DOHH2 (cell line): ENCODE measurements around the gene PRKAR1B.
"Not testable (repeated sequence)": the region's sequence is repeated elsewhere in the genome, so short reads cannot be mapped to it uniquely, and the experiment has no call there.

Source experiments
- H3F3A ChIP-seq: fragments of 200-600 bp; sonication (generic), shearing (Covaris generic); 2 replicates; pipeline ENCODE4 v1.6.0; 2016; ENCODE audit warnings: antibody characterized with exemption, mild to moderate bottlenecking; ENCODE audit not compliant: control insufficient read depth, insufficient read depth
- H3K27ac ChIP-seq: fragments of 200-600 bp; sonication (generic); 2 replicates; pipeline ENCODE4 v1.5.1; 2014; ENCODE audit warnings: low read depth, mild to moderate bottlenecking, low read length, moderate library complexity
- H3K27me3 ChIP-seq: fragments of 200-600 bp; sonication (generic); 2 replicates; pipeline ENCODE4 v1.6.1; 2014; ENCODE audit warnings: mild to moderate bottlenecking, low read length, mixed read lengths; ENCODE audit not compliant: control insufficient read depth
- H3K36me3 ChIP-seq: fragments of 200-600 bp; sonication (generic); 2 replicates; pipeline ENCODE4 v1.6.1; 2014; ENCODE audit warnings: mild to moderate bottlenecking, low read length, moderate library complexity, mixed read lengths; ENCODE audit not compliant: control insufficient read depth
- H3K4me1 ChIP-seq: fragments of 200-600 bp; sonication (generic); 2 replicates; pipeline ENCODE4 v1.6.1; 2014; ENCODE audit warnings: mild to moderate bottlenecking, low read length, mixed read lengths; ENCODE audit not compliant: control insufficient read depth
- H3K4me2 ChIP-seq: fragments of 200-600 bp; sonication (generic); 2 replicates; pipeline ENCODE4 v1.6.0; 2014; ENCODE audit warnings: mild to moderate bottlenecking, low read length, moderate library complexity
- H3K4me3 ChIP-seq: fragments of 200-600 bp; sonication (generic); 2 replicates; pipeline ENCODE4 v1.5.1; 2014; ENCODE audit warnings: mild to moderate bottlenecking, low read length, mixed read lengths
- H3K79me2 ChIP-seq: fragments of 200-600 bp; sonication (generic); 2 replicates; pipeline ENCODE4 v1.6.1; 2014; ENCODE audit warnings: mild to moderate bottlenecking, low read length, mixed read lengths; ENCODE audit not compliant: control insufficient read depth
- H3K9me2 ChIP-seq: fragments of 200-600 bp; sonication (generic); replicated peaks from 2 replicates; pipeline ENCODE4 v1.6.1; 2014; ENCODE audit warnings: mild to moderate bottlenecking, low read length, mixed read lengths; ENCODE audit not compliant: control insufficient read depth
- H3K9me3 ChIP-seq: fragments of 200-600 bp; sonication (generic); 2 replicates; pipeline ENCODE4 v1.6.1; 2014; ENCODE audit warnings: antibody characterized with exemption, low read length, mixed read lengths; ENCODE audit not compliant: control insufficient read depth, insufficient read depth
- H4K20me1 ChIP-seq: fragments of 200-600 bp; sonication (generic); 2 replicates; pipeline ENCODE4 v1.6.0; 2014; ENCODE audit warnings: low read depth, mild to moderate bottlenecking, antibody characterized with exemption, low read length, moderate library complexity; ENCODE audit not compliant: control insufficient read depth, insufficient read depth
- CTCF ChIP-seq: fragments of 200-600 bp; sonication (generic); IDR thresholded peaks from one replicate; pipeline ENCODE4 v1.5.1; 2014; ENCODE audit warnings: antibody characterized with exemption, mild to moderate bottlenecking, low read depth, low read length; ENCODE audit not compliant: poor library complexity, severe bottlenecking
- EZH2phosphoT487 ChIP-seq: fragments of 200-600 bp; sonication (generic); IDR thresholded peaks from 2 replicates; pipeline ENCODE4 v1.6.1; 2017; ENCODE audit warnings: borderline replicate concordance, mild to moderate bottlenecking, antibody characterized with exemption, low read length, moderate library complexity, mixed read lengths

Gene PRKAR1B

GRCh38 chr7:617614-618538 is 109.2 kb downstream of the PRKAR1B start:
- TF ChIP-seq EZH2phosphoT487 (no peak), CTCF (no peak)
- H3K27ac ChIP-seq: no peak overlapping the region
- no peak overlapping the region for H3K4me3 ChIP-seq

GRCh38 chr7:613442-614140 is 113.5 kb downstream of the PRKAR1B start:
- Histone ChIP-seq H3F3A (no peaks in the 10 kb centered on the region), H3K79me2 (no peaks in the 10 kb centered on the region), H3K4me2 (no peak overlapping the region), H3K27me3 (no peaks in the 10 kb centered on the region), H3K36me3 (no peaks in the 10 kb centered on the region), H3K4me1 (no peaks in the 10 kb centered on the region), H3K27ac (no peak overlapping the region), H3K9me2 (no peaks in the 10 kb centered on the region), H3K4me3 (no peak overlapping the region), H4K20me1 (no peaks in the 10 kb centered on the region), H3K9me3 (no peaks in the 10 kb centered on the region)
- TF ChIP-seq EZH2phosphoT487 (no peak), CTCF (no peak)

More at GRCh38 chr7:617614-618538, 109.2 kb downstream of the PRKAR1B start:
- no peaks in the 10 kb centered on the region for H3K9me2 ChIP-seq
- H4K20me1 ChIP-seq: no peaks in the 10 kb centered on the region
- H3K36me3 ChIP-seq: peaks cover 20% of the 10 kb centered on the region
- H3K27me3 ChIP-seq: no peaks in the 10 kb centered on the region
- no peak overlapping the region for H3K4me2 ChIP-seq
- H3F3A ChIP-seq: no peaks in the 10 kb centered on the region
- H3K79me2 ChIP-seq: no peaks in the 10 kb centered on the region
- peaks cover 23% of the 10 kb centered on the region for H3K9me3 ChIP-seq
- no peaks in the 10 kb centered on the region for H3K4me1 ChIP-seq

GRCh38 chr7:611837-612236 is 115.2 kb downstream of the PRKAR1B start:
- H3K9me3 ChIP-seq, H3F3A ChIP-seq, H3K4me3 ChIP-seq, H3K36me3 ChIP-seq, H3K4me2 ChIP-seq, H3K27me3 ChIP-seq, H3K27ac ChIP-seq, H3K4me1 ChIP-seq, H3K79me2 ChIP-seq, H3K9me2 ChIP-seq, H4K20me1 ChIP-seq: not testable (repeated sequence)

GRCh38 chr7:611281-611810 is 115.7 kb downstream of the PRKAR1B start:
- Histone ChIP-seq H3K4me1 (no peaks in the 10 kb centered on the region), H3K9me3 (no peaks in the 10 kb centered on the region), H3F3A (no peaks in the 10 kb centered on the region), H3K9me2 (no peaks in the 10 kb centered on the region), H4K20me1 (no peaks in the 10 kb centered on the region), H3K4me2 (no peak overlapping the region), H3K79me2 (no peaks in the 10 kb centered on the region), H3K36me3 (no peaks in the 10 kb centered on the region), H3K27ac (no peak overlapping the region), H3K4me3 (no peak overlapping the region), H3K27me3 (no peaks in the 10 kb centered on the region)
- TF ChIP-seq CTCF (no peak), EZH2phosphoT487 (no peak)
